ENCODE results near the gene OR51A7.
"Not testable (repeated sequence)": the region's sequence is repeated elsewhere in the genome, so short reads cannot be mapped to it uniquely, and the experiment has no call there.

The OR51A7 gene

GRCh38 chr11:4932751-4933150 is 29.2 kb downstream of the OR51A7 start:
- DNase-seq: no peak
- in situ Hi-C loops (cut with HindIII; ENCODE audit: low pct_ligation_motif_present, low pct_unique_long_range_greater_than_20kb, low sequenced_read_pairs): no loop called here

- no peak for DNase-seq
- in situ Hi-C loops (cut with HindIII; ENCODE audit: low pct_ligation_motif_present, low pct_unique_long_range_greater_than_20kb, low sequenced_read_pairs): no loop called here
These were observed 33.2 kb downstream of the OR51A7 start for GRCh38 chr11:4936745-4937144.

GRCh38 chr11:4947505-4947904 is 43.9 kb downstream of the OR51A7 start, which contains the start of gene OR51A4:
TSS of gene OR51A4 (minus strand) at chr11:4947605. CDS start at chr11:4947100, 505 bp downstream.
- DNase-seq: no peak
- in situ Hi-C loops (cut with HindIII; ENCODE audit: low pct_ligation_motif_present, low pct_unique_long_range_greater_than_20kb, low sequenced_read_pairs): no loop called here

GRCh38 chr11:4955613-4956012 is 52.0 kb downstream of the OR51A7 start, which contains the start of gene OR51A2:
TSS of gene OR51A2 (minus strand) at chr11:4955713. CDS start at chr11:4955713, 0 bp downstream.
- DNase-seq; in situ Hi-C loops (cut with HindIII; ENCODE audit: low pct_ligation_motif_present, low pct_unique_long_range_greater_than_20kb, low sequenced_read_pairs): not testable (repeated sequence)

GRCh38 chr11:4957396-4957795 is 53.8 kb downstream of the OR51A7 start:
- in situ Hi-C loops (cut with HindIII; ENCODE audit: low pct_ligation_motif_present, low pct_unique_long_range_greater_than_20kb, low sequenced_read_pairs): no loop called here

More at GRCh38 chr11:4957396-4957795, 53.8 kb downstream of the OR51A7 start:
- no peak for DNase-seq

Data from ACHN (cell line).